AG09319 (cell line): ENCODE measurements around the gene SORCS1.

Experiments used
- DNase-seq: peaks from one replicate; pipeline ENCODE4 v3.0.0-alpha.2; 2010; ENCODE audit warnings: low read depth; ENCODE audit errors: extremely low read depth
- TF ChIP-seq, protein P1 (sequence below): IDR thresholded peaks from 2 replicates; pipeline ENCODE4 v1.5.1; 2011; ENCODE audit warnings: low read depth, mild to moderate bottlenecking, inconsistent platforms, low read length, moderate library complexity

SORCS1 gene

DNA sequence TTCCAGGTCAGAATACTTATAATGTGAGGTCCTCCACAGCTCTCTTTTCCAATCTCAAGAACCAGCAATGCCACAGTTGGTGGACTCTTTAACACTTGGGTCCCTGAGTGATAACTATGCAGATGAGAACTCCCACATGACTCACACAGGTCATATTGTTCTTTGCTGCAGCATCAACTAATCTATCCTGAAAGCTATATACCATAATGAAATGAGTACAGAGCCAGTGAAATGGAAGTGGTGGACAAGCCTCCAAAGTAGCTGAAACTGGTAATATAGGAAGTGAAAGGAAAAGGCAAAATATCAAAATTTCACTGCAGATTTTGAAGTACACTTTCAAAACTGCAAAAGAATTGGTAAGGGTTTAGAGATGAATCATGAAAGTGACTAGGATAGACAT, 45.6 kb downstream of the SORCS1 start:
- DNase-seq: no peak
- TF ChIP-seq, protein P1, sequence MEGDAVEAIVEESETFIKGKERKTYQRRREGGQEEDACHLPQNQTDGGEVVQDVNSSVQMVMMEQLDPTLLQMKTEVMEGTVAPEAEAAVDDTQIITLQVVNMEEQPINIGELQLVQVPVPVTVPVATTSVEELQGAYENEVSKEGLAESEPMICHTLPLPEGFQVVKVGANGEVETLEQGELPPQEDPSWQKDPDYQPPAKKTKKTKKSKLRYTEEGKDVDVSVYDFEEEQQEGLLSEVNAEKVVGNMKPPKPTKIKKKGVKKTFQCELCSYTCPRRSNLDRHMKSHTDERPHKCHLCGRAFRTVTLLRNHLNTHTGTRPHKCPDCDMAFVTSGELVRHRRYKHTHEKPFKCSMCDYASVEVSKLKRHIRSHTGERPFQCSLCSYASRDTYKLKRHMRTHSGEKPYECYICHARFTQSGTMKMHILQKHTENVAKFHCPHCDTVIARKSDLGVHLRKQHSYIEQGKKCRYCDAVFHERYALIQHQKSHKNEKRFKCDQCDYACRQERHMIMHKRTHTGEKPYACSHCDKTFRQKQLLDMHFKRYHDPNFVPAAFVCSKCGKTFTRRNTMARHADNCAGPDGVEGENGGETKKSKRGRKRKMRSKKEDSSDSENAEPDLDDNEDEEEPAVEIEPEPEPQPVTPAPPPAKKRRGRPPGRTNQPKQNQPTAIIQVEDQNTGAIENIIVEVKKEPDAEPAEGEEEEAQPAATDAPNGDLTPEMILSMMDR: no peak

GRCh38 chr10:107104026-107104652, 60.4 kb downstream of the SORCS1 start:
- no peak for DNase-seq
- TF ChIP-seq, protein P1: no peak

- TF ChIP-seq, protein P1: no peak
- DNase-seq: no peak
Observed at GRCh38 chr10:107103174-107104025, 61.1 kb downstream of the SORCS1 start.

- TF ChIP-seq, protein P1: no peak
- DNase-seq: no peak
Observed at GRCh38 chr10:107098326-107098725, 66.2 kb downstream of the SORCS1 start.

GRCh38 chr10:107094824-107095522, 69.5 kb downstream of the SORCS1 start:
- TF ChIP-seq, protein P1: no peak
- no peak for DNase-seq

DNA sequence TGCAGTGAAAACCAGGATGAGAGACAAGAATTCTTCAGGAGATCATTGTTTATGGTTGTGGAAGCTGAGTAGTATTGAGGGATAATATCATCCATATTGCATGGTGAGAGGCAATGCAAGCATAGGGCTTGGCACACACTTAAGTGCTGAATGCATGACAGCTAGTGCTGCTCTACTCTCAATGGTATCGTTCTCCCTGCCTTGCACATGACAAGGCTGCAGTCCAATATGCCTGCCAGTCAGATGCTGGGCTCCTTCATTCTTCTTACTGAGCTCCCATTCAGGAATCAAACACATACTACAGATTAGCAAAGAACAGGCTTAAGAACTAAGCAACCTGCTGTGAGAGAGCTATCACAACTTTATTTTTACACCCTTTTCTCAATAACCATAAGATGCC, 72.2 kb downstream of the SORCS1 start:
- TF ChIP-seq, protein P1: no peak
- no peak for DNase-seq

DNA sequence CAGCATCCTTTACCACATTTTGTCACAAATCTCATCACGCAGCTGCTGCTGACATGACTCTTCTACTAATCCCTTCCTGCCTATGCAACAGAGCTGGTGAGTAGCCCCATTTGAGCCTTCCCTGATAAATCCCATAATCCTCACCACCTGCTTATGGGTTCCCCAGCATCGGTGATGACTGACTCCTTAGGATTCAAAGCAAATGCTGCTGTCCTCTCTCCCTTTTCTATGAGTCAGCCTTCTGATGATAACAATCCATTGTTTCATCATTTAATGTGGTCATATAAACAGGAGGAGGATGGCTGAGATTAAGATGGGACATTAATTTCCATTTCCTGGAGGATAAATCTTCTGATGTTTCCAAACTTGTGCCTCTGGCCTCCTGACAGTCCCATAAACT, 73.4 kb downstream of the SORCS1 start:
- TF ChIP-seq, protein P1: no peak
- DNase-seq: no peak
